Endothelial cell of umbilical vein (primary cell): Measurements from ENCODE around the gene ZBTB39.

Experiments
- CTCF ChIP-seq, 2 donors: IDR thresholded peaks; 1 replicate in 1 of 2; 2 replicates in 1 of 2; pipeline ENCODE4 v1.5.1; 2011; ENCODE audit warnings: low read length in 2 of 2, mild to moderate bottlenecking in 2 of 2, moderate library complexity in 2 of 2, control low read depth in 1 of 2, inconsistent platforms in 1 of 2, low read depth in 1 of 2; ENCODE audit not compliant: insufficient read depth in 1 of 2; ENCODE audit errors: extremely low read depth in 1 of 2
- FOS ChIP-seq: IDR thresholded peaks from 2 replicates; pipeline ENCODE4 v1.6.1; 2011; ENCODE audit warnings: mild to moderate bottlenecking, low read length, moderate library complexity, borderline replicate concordance; ENCODE audit not compliant: insufficient read depth
- GATA2 ChIP-seq: IDR thresholded peaks from 2 replicates; pipeline ENCODE4 v1.7.0; 2011; ENCODE audit warnings: low read depth, mild to moderate bottlenecking, moderate library complexity, mixed read lengths, low read length; ENCODE audit not compliant: insufficient read length, insufficient read depth
- MAX ChIP-seq: IDR thresholded peaks from 2 replicates; pipeline ENCODE4 v1.6.1; 2011; ENCODE audit not compliant: insufficient read depth, insufficient read length
- POLR2A ChIP-seq: IDR thresholded peaks from 2 replicates; pipeline ENCODE4 v1.6.1; 2012; ENCODE audit warnings: low read depth, mild to moderate bottlenecking, control low read depth, low read length

GRCh38 chr12:57031789-57032188 lies 25.4 kb upstream of the ZBTB39 start:
- TF ChIP-seq CTCF (IDR thresholded peaks at IDR 0.05; ENCODE audit: extremely low read depth in 1 of 2, insufficient read depth in 1 of 2, low read depth in 1 of 2, low read length in 2 of 2): no peak
- TF ChIP-seq FOS: no peak
- no peak for TF ChIP-seq GATA2
- no peak for TF ChIP-seq POLR2A
- TF ChIP-seq MAX: no peak
